Keratinocyte (primary cell): ENCODE data around the gene PKNOX2. TPM values are rescaled to one million over a fixed set of nuclear protein-coding genes. Genes with fewer than 3 reads are reported as not detected.
A peak's percentile ranks its signal among the peaks of the same experiment; 100 is the strongest.

Experiments
- DNase-seq: peaks from one replicate; pipeline ENCODE4 v3.0.0-alpha.2; 2011; ENCODE audit warnings: low read depth, missing footprints, low spot score
- FAIRE-seq: peaks from 2 replicates; lab custom pipeline; 2011; peaks lifted over from hg19 to GRCh38; lab: Jason Lieb, UNC
- H2AFZ ChIP-seq: 2 replicates; pipeline ENCODE4 v1.6.0; 2012; ENCODE audit warnings: low read length, control low read depth, inconsistent platforms; ENCODE audit not compliant: control insufficient read depth
- H3K27ac ChIP-seq: 2 replicates; pipeline ENCODE4 v1.5.1; 2011; ENCODE audit warnings: low read length; ENCODE audit not compliant: control insufficient read depth, insufficient read depth
- H3K27me3 ChIP-seq: 3 replicates; pipeline ENCODE4 v1.6.0; 2011; ENCODE audit warnings: low read length; ENCODE audit not compliant: control insufficient read depth, insufficient read depth; ENCODE audit errors: extremely low read depth
- H3K36me3 ChIP-seq, 2 experiments: 2 replicates in 1 of 2; 3 replicates in 1 of 2; pipeline ENCODE4 v1.5.1; 2011; ENCODE audit warnings: low read length in 2 of 2, mild to moderate bottlenecking in 1 of 2; ENCODE audit not compliant: control insufficient read depth in 2 of 2, insufficient read depth in 2 of 2; ENCODE audit errors: extremely low read depth in 1 of 2
- H3K4me1 ChIP-seq: 3 replicates; pipeline ENCODE4 v1.5.1; 2011; ENCODE audit warnings: low read length; ENCODE audit not compliant: control insufficient read depth, insufficient read depth; ENCODE audit errors: extremely low read depth
- H3K4me2 ChIP-seq: 3 replicates; pipeline ENCODE4 v1.6.0; 2011; ENCODE audit warnings: low read depth, low read length; ENCODE audit not compliant: control insufficient read depth, insufficient read depth; ENCODE audit errors: extremely low read depth
- H3K4me3 ChIP-seq, 3 experiments: fragments of 200-600 bp in 1 of 3; sonication (generic) in 1 of 3; 2 replicates in 2 of 3; 3 replicates in 1 of 3; pipeline ENCODE4 v1.5.1; 2011 to 2016; ENCODE audit warnings: low read length in 3 of 3, mild to moderate bottlenecking in 3 of 3, control low read depth in 2 of 3, inconsistent platforms in 1 of 3, low read depth in 1 of 3, mixed read lengths in 1 of 3, mixed run types in 1 of 3, moderate library complexity in 1 of 3; ENCODE audit not compliant: control insufficient read depth in 2 of 3, insufficient read depth in 2 of 3; ENCODE audit errors: extremely low read depth in 1 of 3
- H3K79me2 ChIP-seq: 2 replicates; pipeline ENCODE4 v1.6.0; 2012; ENCODE audit warnings: low read length; ENCODE audit not compliant: control insufficient read depth, insufficient read depth
- H3K9ac ChIP-seq: 3 replicates; pipeline ENCODE4 v1.6.0; 2011; ENCODE audit warnings: low read length; ENCODE audit not compliant: control insufficient read depth, insufficient read depth; ENCODE audit errors: extremely low read depth
- H3K9me1 ChIP-seq: 3 replicates; pipeline ENCODE4 v1.6.0; 2011; ENCODE audit warnings: low read length; ENCODE audit not compliant: control insufficient read depth, insufficient read depth; ENCODE audit errors: extremely low read depth
- H3K9me3 ChIP-seq: 2 replicates; pipeline ENCODE4 v1.5.1; 2012; ENCODE audit warnings: low read depth, low read length; ENCODE audit not compliant: control insufficient read depth
- H4K20me1 ChIP-seq: 3 replicates; pipeline ENCODE4 v1.6.0; 2011; ENCODE audit warnings: low read length; ENCODE audit not compliant: control insufficient read depth, insufficient read depth; ENCODE audit errors: extremely low read depth
- EZH2 ChIP-seq: IDR thresholded peaks from one replicate; pipeline ENCODE4 v1.6.1; 2012; ENCODE audit warnings: inconsistent platforms, mild to moderate bottlenecking, low read length, moderate library complexity
- dilution Hi-C: fragments of 300-500 bp; cut with MboI; formaldehyde crosslinking; loops from one replicate; pipeline ENCODE4 v1.7.0; 2020; ENCODE audit warnings: low sequenced_read_pairs; ENCODE audit not compliant: extremely low pct_ligation_motif_present
- polyA plus RNA-seq, 5 experiments: library from polyadenylated mRNA; depleted of rRNA in 3 of 5; stranded (reverse) in 3 of 5; stranded (forward) in 1 of 5; unstranded in 1 of 5; fragments of >200 nt; gene quantifications; 1 replicate in 1 of 5; 2 replicates in 3 of 5; 3 replicates in 1 of 5; pipeline versions ENCODE4 v1.2.1 to v1.2.3, GENCODE V29; 2011 to 2012; ENCODE audit warnings: missing spikeins in 2 of 5, low read depth in 1 of 5, low replicate concordance in 1 of 5
- TF ChIP-seq, protein P1 (sequence below), 3 experiments: IDR thresholded peaks in 1 of 3; conservative IDR thresholded peaks in 1 of 3; optimal IDR thresholded peaks in 1 of 3; 2 replicates in 2 of 3; 3 replicates in 1 of 3; pipeline versions ENCODE3 to v1.5.1; 2011; ENCODE audit warnings: low read length in 3 of 3, mild to moderate bottlenecking in 3 of 3, moderate library complexity in 2 of 3, control low read depth in 1 of 3, inconsistent platforms in 1 of 3; ENCODE audit not compliant: insufficient read depth in 2 of 3; ENCODE audit errors: extremely low read depth in 1 of 3

The PKNOX2 gene
- polyA plus RNA-seq, 1 donor (not counting 4 experiments of a cell fraction or from before 2014, with no cell fraction given) = 0.05 TPM

DNA sequence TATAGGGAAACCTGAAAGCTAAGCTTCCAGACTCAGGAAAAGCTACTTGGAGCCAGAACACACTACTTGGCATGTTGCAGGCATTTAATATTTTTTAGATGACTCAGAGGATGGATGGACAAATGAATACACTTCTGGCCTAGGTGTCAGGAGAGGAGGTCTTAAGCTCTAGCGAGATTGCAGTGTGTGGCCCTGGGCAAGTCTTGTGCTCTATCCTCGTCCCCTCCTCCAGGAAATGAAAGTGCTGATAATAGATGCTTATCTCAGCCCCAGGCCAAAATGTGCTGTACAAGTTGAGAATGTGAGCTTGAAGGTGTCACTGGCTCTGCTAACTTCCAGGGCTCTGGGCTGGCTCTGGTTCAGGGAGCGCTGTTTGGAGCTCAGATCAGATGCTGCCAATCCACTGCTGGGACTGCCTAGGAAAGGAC, 136.3 kb downstream of the PKNOX2 start:
- H3K79me2 ChIP-seq = no peaks in the 10 kb centered on the region
- no peaks in the 10 kb centered on the region for H3K36me3 ChIP-seq
- dilution Hi-C loops = no loop called here
- H2AFZ ChIP-seq = peak overlapping the region; percentile 50
- TF ChIP-seq, protein P1, sequence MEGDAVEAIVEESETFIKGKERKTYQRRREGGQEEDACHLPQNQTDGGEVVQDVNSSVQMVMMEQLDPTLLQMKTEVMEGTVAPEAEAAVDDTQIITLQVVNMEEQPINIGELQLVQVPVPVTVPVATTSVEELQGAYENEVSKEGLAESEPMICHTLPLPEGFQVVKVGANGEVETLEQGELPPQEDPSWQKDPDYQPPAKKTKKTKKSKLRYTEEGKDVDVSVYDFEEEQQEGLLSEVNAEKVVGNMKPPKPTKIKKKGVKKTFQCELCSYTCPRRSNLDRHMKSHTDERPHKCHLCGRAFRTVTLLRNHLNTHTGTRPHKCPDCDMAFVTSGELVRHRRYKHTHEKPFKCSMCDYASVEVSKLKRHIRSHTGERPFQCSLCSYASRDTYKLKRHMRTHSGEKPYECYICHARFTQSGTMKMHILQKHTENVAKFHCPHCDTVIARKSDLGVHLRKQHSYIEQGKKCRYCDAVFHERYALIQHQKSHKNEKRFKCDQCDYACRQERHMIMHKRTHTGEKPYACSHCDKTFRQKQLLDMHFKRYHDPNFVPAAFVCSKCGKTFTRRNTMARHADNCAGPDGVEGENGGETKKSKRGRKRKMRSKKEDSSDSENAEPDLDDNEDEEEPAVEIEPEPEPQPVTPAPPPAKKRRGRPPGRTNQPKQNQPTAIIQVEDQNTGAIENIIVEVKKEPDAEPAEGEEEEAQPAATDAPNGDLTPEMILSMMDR (optimal IDR thresholded peaks at IDR 0.05 in 1 of 3, IDR thresholded peaks at IDR 0.05 in 1 of 3, conservative IDR thresholded peaks at IDR 0.05 in 1 of 3; ENCODE audit: extremely low read depth in 1 of 3, insufficient read depth in 2 of 3, low read length in 3 of 3) = no peak
- TF ChIP-seq EZH2 = no peak
- no peaks in the 10 kb centered on the region for H3K9me3 ChIP-seq
- H3K9me1 ChIP-seq = no peaks in the 10 kb centered on the region
- DNase-seq (peak; percentile 78), FAIRE-seq (peak; percentile 94)
- peak overlapping the region; percentile 30 for H3K4me2 ChIP-seq
- peaks cover 16% of the 10 kb centered on the region for H3K4me1 ChIP-seq
- H3K27me3 ChIP-seq = no peaks in the 10 kb centered on the region
- H3K4me3 ChIP-seq = no peak overlapping the region
- H3K27ac ChIP-seq = no peak overlapping the region
- H4K20me1 ChIP-seq = no peaks in the 10 kb centered on the region
- H3K9ac ChIP-seq = no peak overlapping the region

DNA sequence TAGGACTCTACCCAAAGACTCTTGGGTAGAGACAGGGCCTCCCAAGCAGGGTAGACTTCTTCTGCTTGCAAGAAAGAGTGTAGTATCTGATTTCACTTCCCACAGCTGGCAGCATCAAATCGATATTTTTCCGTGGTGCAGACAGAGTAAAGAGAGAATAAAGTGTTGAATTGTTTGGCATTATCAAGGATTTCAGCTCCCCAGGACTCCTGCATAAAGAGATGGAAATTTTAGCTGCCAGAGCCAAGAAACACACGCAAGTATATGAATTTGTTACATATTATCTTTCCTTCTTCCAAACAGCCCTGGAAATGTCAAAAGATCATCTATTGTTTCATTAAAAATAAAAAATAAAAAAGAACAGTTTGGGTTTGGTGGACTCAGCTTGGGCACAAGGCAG, 136.8 kb downstream of the PKNOX2 start:
- H2AFZ ChIP-seq = no peak overlapping the region
- no peak overlapping the region for H3K4me3 ChIP-seq
- no peaks in the 10 kb centered on the region for H3K27me3 ChIP-seq
- H3K36me3 ChIP-seq = no peaks in the 10 kb centered on the region
- dilution Hi-C loops = no loop called here
- DNase-seq (no peak), FAIRE-seq (no peak)
- H3K9me3 ChIP-seq = no peaks in the 10 kb centered on the region
- H4K20me1 ChIP-seq = no peaks in the 10 kb centered on the region
- H3K9me1 ChIP-seq = no peaks in the 10 kb centered on the region
- TF ChIP-seq EZH2 = no peak
- TF ChIP-seq, protein P1 (optimal IDR thresholded peaks at IDR 0.05 in 1 of 3, IDR thresholded peaks at IDR 0.05 in 1 of 3, conservative IDR thresholded peaks at IDR 0.05 in 1 of 3; ENCODE audit: extremely low read depth in 1 of 3, insufficient read depth in 2 of 3, low read length in 3 of 3) = no peak
- H3K9ac ChIP-seq = no peak overlapping the region
- H3K4me1 ChIP-seq = peaks cover 16% of the 10 kb centered on the region
- H3K79me2 ChIP-seq = no peaks in the 10 kb centered on the region
- peak overlapping the region; percentile 30 for H3K4me2 ChIP-seq
- H3K27ac ChIP-seq = no peak overlapping the region
